Epidermal melanocyte (primary cell): ENCODE results near the gene BAZ1A.
"Not testable (repeated sequence)": the region's sequence is repeated elsewhere in the genome, so short reads cannot be mapped to it uniquely, and the experiment has no call there.

Source experiments
- DNase-seq: peaks from one replicate; pipeline ENCODE4 v3.0.0; 2011; ENCODE audit warnings: low spot score; ENCODE audit not compliant: insufficient read length

The BAZ1A gene

DNA sequence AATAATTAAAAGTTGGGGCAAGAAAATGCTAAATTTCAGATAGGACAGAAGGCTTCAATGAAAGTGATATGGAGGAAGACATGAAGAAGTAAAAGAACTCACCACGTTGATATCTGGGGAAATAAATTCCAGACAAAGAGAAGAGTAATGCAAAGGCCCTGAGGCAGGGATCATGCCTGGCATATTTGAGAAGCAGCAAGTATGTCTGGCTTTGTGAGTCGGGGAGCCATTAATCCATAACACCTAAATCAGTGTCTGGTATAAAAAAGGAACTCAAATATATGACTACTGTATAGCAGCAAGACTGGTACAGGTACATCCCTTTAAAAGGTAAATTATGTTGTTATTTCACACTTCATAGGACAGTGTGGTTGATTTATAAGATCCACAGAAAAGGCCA lies 16.4 kb downstream of the BAZ1A start:
- DNase-seq: no peak

GRCh38 chr14:34857689-34858449 lies 17.3 kb downstream of the BAZ1A start:
- DNase-seq: no peak

DNA sequence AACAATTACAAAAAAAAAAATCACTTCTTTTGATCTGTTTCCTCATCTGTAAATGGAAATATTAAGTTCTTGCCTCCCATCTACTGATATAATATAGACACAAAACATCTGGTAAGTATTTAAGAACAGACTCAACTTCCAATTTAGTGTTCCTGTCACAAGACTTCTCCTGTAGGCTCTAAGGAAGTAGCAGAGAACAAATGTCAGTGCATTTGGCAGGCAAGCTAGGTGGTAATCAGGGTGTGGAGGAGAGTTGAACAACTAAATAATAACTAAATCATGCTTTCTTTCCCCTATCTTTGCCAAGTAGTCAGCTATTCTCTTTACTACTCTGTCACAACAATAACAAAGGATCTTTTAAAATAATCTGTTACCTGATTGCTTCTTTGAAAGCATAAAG lies 22.1 kb downstream of the BAZ1A start:
- DNase-seq: no peak

GRCh38 chr14:34851395-34851794 lies 23.8 kb downstream of the BAZ1A start:
- no peak for DNase-seq

DNA sequence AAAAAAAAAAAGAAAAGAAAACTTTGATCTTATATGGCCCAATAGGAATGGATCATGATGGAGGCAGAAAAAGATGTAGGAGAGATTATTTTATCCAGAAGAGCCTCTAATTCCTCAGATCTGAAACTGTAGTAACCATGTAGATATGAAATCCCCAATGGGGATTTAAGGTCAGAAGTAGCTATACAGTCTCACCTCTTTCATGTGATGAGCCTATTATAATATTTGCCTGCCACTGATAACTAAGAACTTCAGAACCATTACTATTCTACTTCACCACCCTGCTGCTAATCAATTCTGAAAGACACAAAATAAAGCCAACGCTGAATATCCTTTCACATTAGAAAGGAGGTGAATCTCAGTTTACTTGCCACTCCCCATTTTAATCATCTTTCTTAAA lies 29.3 kb downstream of the BAZ1A start:
- DNase-seq: no peak

DNA sequence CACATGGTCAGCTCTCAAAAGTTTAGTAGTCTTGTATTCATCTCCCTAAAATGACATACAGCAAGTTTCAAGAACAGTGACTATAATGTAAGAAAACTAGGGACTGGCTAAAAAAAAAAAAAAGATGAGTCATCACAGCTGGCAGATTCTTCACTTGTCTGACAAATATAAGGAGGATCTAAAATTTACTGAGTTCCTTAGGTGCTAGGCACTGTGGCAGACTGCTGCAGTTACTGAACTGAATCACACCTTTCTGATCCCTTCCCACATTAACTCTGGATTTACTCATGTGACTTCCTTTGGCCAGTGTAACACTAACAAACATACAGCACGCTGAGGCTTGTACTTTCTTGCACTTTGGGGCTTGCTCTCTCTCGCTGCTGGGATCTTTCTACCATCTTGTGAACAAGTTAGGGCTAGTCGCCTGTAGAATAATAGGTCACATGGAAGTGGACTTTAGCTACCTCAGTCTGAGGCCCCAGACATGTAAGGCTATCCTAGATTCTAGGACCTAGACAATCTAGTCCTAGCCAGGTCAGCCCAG lies 32.1 kb downstream of the BAZ1A start:
- no peak for DNase-seq

DNA sequence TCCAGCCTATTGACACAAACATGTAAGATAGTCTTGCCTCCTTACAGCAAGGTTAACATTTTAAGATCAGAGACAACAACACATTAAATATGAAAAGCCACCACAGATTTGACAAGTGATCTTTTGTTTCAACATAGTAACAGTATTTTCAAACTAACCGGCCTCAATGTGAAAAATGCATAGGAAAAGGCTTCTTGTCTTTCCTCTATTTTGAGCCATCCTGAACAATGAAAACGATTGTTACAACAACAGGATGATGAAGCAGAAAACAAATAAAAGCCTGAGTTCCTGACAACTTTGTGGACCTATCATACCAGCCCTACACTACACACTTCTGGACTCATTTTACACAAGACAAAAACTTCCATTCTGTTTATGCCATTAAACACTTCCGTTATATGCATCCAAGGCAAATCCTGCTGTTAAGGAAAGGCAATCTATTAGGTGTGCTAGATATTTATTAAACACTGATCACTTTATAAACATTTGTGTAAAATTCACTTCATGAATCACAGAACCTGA lies 37.3 kb downstream of the BAZ1A start:
- DNase-seq: peak; percentile 35

DNA sequence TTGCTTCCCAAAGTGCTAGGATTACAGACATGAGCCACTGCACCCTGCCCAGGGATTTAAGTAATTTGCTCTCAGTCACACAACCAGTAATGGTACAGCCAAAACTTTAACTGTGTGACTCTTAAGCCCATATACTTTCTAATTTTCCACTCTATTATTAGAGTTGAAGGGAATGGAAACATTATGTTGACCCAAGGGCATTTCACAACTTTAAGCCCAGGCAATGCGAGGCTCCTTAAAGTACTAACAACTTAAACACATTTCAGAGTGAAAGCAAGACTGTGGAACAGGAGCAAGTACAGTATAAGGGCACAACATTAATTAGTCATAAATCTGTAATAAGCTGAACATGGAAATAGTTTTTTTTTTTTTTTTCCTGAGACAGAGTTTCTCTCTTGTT lies 39.8 kb downstream of the BAZ1A start:
- DNase-seq: no peak

- no peak for DNase-seq
These were observed 41.3 kb downstream of the BAZ1A start for GRCh38 chr14:34833549-34834523.

GRCh38 chr14:34826661-34827060 lies 48.5 kb downstream of the BAZ1A start:
- DNase-seq: no peak

- DNase-seq: no peak
These were observed 50.3 kb downstream of the BAZ1A start for GRCh38 chr14:34824826-34825225.

- DNase-seq: no peak
These were observed 50.9 kb downstream of the BAZ1A start for GRCh38 chr14:34824256-34824655.

DNA sequence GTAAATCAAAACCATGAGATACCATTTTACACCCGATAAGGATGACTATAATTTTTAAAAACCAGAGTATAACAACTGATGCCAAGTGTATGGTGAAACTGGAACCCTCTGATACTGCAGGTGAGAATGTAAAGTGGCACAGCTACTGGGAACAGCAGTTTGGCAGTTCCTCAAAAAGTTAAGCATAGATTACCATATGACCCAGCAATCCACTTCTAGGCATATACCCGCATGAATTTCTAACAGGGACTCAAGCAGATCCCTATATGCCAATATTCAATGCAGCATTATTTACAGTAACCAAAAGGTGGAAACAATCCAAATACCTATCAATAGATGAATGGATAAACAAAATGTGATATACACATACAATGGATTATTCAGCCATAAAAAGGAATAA lies 57.4 kb downstream of the BAZ1A start:
- no peak for DNase-seq

DNA sequence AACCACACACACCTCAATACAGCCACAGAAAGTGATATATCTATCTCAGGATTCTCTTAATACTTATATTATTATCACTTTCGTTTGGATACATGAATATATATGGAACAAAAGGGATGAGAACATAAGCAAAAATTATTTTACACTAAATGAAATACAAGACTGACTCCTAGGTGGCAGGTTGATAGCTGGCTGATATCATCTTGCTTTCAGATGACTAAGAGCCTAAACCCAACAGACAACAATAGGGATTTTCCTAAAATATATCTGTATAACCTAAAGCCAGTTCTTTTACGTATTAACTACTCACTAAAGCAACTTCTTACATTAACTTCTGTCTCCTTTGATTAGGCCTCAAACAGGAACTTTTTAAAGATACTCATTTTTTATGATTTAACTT lies 65.1 kb downstream of the BAZ1A start:
- DNase-seq: no peak

GRCh38 chr14:34806257-34806656 lies 68.9 kb downstream of the BAZ1A start:
- no peak for DNase-seq

GRCh38 chr14:34804933-34805332 lies 70.2 kb downstream of the BAZ1A start:
- DNase-seq: no peak

DNA sequence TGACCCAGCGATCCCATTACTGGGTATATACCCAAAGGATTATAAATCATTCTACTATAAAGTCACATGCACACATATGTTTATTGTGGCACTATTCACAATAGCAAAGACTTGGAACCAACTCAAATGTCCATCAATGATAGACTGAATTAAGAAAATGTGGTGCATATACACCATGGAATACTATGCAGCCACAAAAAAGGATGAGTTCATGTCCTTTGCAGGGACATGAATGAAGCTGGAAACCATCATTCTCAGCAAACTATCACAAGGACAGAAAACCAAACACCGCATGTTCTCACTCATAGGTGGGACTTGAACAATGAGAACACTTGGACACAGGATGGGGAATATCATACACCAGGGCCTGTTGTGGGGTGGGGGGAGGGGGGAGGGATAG lies 76.3 kb downstream of the BAZ1A start:
- not testable (repeated sequence) for DNase-seq

DNA sequence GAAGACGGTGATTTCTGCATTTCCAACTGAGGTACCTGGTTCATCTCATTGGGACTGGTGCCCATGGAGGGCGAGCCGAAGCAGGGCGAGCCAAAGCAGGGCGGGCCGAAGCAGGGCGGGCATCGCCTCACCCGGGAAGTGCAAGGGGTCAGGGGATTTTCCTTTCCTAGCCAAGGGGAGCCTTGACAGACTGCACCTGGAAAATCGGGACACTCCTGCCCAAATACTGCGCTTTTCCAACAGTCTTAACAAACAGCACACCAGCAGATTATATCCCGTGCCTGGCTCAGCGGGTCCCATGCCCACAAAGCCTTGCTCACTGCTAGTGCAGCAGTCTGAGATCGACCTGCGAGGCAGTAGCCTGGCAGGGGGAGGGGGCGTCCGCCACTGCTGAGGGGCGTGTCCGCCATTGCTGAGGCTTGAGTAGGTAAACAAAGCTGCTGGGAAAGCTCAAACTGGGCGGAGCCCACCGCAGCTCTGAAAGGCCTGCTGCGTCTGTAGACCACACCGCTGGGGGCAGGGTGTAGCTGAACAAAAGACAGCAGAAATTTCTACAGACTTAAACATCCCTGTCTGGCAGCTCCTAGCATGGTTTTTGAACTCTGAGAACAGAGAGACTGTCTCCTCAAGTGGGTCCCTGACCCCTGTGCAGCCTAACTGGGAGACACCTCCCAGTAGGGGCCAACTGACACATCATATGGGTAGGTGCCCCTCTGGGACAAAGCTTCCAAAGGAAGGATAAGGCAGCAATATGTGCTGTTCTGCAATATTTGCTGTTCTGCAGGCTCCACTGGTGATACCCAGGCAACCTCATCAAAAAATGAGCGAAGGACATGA lies 77.2 kb downstream of the BAZ1A start:
- no peak for DNase-seq

DNA sequence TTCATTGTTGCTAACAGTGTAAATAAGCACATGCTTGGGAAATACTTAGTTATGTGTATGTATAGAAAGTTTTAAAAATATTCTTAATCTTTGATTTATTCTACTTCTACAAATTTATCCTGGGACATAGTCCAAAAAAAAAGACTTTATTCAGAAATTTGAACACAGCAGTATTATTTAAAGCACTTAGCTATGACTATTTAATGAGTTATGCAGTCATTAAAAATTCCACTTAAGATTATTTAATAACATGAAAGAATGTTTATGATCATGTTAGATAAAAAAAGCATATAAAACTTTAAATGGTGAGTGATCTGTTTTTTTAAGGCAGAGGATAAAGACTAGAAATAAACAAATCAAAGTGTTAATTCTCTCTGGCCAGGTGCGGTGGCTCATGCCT lies 78.3 kb downstream of the BAZ1A start:
- no peak for DNase-seq

DNA sequence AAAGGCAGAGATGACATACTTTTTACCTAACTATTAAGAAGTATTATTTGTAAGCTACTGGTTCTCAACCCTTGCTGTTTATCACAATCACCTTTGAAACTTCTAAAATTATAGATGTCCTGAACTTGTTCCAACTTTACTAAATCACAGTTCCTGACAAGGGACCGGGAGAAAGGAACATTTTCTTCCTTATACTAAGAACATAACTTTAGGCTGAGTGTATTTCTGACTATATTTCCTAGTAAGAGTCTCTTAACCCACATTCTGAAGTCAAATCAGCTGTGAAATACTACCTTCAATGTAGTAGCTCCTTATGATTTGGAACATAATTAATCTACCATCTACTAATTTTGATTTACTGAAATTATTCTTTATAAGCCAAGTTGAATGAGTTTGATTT lies 80.2 kb downstream of the BAZ1A start:
- DNase-seq: no peak

DNA sequence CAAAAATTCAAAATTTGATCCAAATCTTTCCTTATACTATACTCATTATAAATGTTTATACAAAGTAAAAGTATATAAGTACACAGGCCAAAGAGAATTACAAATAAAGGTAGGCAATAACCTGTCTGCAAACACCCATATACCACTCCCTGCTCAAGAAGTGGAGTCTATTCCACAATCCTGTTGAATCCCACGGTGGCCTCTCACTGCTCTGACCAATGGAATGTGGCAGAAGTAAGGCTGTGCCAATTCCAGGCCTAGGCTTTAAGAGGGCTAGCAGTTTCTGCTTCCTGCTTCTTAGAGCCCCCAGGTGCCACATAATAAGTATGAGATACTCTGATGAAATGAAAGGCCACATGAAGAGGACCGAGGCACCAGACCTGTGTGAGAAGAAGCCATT lies 80.9 kb downstream of the BAZ1A start:
- no peak for DNase-seq
